Measurements from ENCODE around the gene SORCS2. TPM values are rescaled to one million over a fixed set of nuclear protein-coding genes. Genes with fewer than 3 reads are reported as not detected.
"Not testable (repeated sequence)": the region's sequence is repeated elsewhere in the genome, so short reads cannot be mapped to it uniquely, and the experiment has no call there.

Gene SORCS2
- total RNA-seq, 1 donor from 2014 or later = under 0.01 TPM

GRCh38 chr4:7600247-7600646, 407.9 kb downstream of the SORCS2 start:
- no peak for DNase-seq

- not testable (repeated sequence) for DNase-seq
These were observed 409.8 kb downstream of the SORCS2 start for GRCh38 chr4:7602166-7602565.

- no peak for DNase-seq
These were observed 415.0 kb downstream of the SORCS2 start for GRCh38 chr4:7607156-7607910.

- no peak for DNase-seq
These were observed 415.7 kb downstream of the SORCS2 start for GRCh38 chr4:7608046-7608445.

- no peak for DNase-seq
These were observed 417.0 kb downstream of the SORCS2 start for GRCh38 chr4:7609316-7609715.

GRCh38 chr4:7610022-7610670, 417.8 kb downstream of the SORCS2 start:
- DNase-seq = no peak

GRCh38 chr4:7610841-7611240, 418.5 kb downstream of the SORCS2 start:
- no peak for DNase-seq

GRCh38 chr4:7612311-7612897, 420.1 kb downstream of the SORCS2 start:
- no peak for DNase-seq

GRCh38 chr4:7614350-7614949, 422.1 kb downstream of the SORCS2 start:
- no peak for DNase-seq

GRCh38 chr4:7616193-7616592, 423.9 kb downstream of the SORCS2 start:
- no peak for DNase-seq

GRCh38 chr4:7618361-7618760, 426.0 kb downstream of the SORCS2 start:
- DNase-seq = no peak

- no peak for DNase-seq
These were observed 427.9 kb downstream of the SORCS2 start for GRCh38 chr4:7620086-7620813.

GRCh38 chr4:7620814-7621176, 428.5 kb downstream of the SORCS2 start:
- no peak for DNase-seq

GRCh38 chr4:7621252-7622035, 429.1 kb downstream of the SORCS2 start:
- DNase-seq = no peak

- DNase-seq = no peak
These were observed 430.0 kb downstream of the SORCS2 start for GRCh38 chr4:7622371-7622770.

GRCh38 chr4:7623468-7623867, 431.1 kb downstream of the SORCS2 start:
- DNase-seq = no peak

GRCh38 chr4:7624396-7624980, 432.1 kb downstream of the SORCS2 start:
- no peak for DNase-seq

GRCh38 chr4:7625071-7625470, 432.7 kb downstream of the SORCS2 start:
- DNase-seq = no peak

GRCh38 chr4:7626531-7626930, 434.2 kb downstream of the SORCS2 start:
- DNase-seq = peak; percentile 67

GRCh38 chr4:7627251-7628250, 435.2 kb downstream of the SORCS2 start:
- no peak for DNase-seq

All from dermis blood vessel endothelial cell (primary cell).